Stimulated activated CD8-positive, alpha-beta memory T cell treated with anti-CD3 and anti-CD28 coated beads, Interleukin-15, amount 100 ng/mL, for 48 hours (primary cell): ENCODE measurements around the gene SLC12A9.

ENCODE experiments used
- DNase-seq, 2 donors: peaks; one replicate each; pipeline ENCODE4 v3.0.0-alpha.2; 2020; ENCODE audit warnings: low read depth in 2 of 2

The SLC12A9 gene

DNA sequence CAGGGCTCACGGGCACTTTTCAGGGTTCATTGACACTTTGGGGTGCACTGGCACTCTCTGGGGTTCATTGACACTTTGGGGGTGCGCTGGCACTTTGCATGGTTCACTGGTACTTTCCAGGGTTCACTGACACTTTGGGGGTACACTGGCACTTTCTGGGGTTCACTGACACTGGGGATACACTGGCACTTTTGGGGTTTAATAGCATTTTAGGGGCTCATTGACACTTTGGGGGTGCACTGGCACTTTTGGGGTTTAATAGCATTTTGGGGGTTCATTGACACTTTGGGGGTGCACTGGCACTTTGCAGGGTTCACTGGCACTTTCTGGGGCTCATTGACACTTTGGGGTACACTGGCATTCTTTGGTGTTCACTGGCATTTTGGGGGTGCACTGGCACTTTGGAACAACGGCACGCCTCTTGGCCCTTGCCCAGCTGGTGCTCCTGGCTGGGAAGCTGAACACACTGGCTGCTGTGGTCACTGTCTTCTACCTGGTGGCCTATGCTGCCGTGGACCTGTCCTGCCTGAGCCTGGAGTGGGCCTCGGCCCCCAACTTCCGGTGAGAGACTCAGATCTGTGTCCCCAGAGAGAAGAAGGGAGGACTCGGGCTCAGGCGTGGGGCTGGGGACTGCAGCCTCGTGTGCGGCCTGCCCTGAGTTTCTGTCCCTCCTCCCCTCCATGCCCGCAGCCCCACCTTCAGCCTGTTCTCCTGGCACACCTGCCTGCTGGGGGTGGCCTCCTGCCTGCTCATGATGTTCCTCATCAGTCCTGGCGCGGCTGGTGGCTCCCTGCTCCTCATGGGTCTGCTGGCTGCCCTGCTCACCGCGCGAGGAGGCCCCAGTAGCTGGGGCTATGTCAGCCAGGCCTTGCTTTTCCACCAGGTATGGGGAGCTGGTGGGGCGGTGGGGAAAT, 8.4 kb downstream of the SLC12A9 start:
- no peak for DNase-seq

DNA sequence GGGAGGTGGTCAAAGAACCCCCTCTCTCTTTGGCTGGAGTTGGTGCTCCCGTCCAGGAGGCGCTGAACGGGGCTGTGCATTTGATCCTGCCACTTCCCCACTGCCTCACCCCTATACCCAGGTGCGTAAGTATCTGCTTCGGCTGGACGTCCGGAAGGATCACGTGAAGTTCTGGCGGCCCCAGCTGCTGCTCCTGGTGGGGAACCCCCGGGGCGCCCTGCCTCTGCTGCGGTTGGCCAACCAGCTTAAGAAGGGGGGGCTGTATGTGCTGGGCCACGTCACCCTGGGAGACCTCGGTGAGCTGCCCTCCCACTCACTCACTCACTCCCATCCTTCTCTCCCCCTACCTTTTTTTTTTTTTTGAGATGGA, 9.1 kb downstream of the SLC12A9 start:
- DNase-seq = no peak

DNA sequence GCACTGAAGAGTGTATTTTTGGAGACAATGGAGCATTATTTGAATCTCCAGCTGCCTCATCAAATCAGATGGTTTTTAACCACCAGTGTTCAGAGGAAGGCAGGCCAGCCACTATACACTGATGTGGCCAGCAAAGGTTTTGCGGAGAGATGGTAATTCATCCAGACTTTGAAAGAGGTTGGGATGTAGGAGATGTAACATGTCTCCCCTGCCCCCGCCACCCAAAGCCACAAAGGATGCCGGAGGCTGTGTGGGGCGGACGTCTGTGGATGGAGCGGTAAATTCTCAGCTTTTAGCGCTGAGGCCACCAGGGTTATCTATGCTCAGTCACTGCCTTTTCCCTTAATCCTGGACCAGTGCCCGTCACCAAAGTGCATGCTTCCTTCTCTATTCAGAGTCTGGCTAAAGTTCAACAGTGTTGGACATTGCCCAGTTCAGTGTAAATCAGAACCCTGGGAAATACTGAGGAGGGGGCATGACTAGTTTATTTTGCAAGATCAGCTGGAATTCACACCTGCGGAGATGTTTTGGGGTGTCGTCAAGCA, 11.0 kb downstream of the SLC12A9 start:
- no peak for DNase-seq

DNA sequence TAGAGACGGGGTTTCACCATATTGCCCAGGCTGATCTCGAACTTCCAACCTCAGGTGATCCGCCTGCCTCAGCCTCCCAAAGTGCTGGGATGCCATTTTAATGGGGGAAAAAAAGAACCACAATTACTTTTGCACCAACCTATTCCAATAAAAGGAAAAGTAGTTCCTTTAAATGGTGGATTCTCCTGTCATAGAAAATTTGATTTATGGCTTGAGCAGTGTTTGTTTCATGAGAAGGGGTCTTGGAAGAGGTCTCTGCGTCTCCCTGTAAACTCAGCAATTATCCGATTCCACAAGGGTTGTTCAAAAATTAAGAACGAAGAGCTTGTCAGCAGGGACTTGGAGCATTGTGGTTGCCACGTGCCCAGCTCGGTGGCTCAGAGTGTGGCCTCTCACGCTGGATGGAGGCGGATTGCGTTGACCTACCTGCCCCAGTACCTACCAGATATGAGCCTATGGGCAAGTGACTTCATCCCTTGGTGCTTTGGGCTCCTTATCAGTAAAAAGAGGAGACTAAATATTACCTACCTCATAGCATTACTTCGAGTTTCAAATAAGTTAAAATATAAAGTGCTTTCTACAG, 11.8 kb downstream of the SLC12A9 start:
- no peak for DNase-seq

DNA sequence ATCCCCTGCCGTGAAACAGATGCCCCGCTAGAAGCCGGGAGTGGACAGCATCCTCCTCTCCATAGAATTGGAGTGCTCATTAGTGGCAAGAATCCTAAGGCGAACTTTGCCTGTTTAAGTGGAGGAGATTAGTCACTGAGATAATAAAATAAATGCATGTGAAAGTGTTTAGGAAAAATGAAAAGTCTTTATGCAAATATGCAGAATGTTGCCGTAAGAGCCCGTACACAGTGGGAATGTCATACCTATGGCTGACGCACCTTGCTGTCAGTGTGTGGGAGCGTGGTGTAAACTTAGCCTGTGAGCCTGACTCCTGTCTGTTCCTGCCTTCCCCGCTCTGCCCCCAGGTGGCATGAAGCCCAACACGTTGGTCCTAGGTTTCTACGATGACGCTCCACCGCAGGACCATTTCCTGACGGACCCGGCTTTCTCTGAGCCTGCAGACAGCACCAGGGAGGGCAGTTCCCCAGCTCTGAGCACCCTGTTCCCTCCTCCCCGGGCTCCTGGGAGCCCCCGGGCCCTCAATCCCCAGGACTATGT, 12.9 kb downstream of the SLC12A9 start:
- no peak for DNase-seq

DNA sequence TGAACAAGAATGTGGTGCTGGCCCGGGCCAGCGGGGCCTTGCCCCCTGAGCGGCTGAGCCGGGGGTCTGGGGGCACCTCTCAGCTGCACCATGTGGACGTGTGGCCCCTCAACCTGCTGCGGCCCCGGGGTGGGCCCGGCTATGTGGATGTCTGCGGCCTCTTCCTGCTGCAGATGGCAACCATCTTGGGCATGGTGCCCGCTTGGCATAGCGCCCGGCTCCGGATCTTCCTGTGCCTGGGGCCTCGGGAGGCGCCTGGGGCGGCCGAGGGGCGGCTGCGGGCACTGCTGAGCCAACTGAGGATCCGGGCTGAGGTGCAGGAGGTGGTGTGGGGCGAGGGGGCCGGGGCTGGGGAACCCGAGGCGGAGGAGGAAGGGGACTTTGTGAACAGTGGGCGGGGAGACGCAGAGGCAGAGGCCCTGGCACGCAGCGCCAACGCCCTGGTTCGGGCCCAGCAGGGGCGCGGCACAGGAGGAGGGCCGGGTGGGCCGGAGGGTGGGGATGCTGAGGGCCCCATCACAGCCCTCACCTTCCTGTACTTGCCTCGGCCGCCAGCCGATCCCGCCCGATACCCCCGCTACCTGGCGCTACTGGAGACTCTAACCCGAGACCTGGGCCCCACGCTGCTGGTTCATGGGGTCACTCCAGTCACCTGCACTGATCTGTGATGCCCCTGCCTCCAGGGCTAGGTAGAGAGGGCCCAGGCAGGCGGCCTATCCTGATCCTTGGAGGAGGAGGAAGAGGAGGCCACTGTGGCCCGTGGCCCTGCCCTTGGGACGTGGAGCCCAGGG, 13.6 kb downstream of the SLC12A9 start:
- DNase-seq = no peak

DNA sequence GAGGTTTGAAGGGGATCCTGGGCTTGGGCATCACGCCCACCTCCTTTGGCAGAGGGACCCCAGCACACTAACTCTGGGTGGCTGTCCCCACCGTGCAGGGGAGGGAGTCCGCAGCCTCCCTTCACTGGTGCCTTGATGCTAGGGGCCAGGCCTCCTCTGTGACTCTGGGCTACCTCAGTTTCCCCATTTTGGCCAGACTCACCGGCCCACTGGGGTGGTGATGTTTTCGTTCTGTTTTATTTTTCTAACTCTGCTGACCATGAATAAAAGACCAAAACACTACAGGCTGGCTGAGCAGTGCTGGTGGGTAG, 14.2 kb downstream of the SLC12A9 start:
- DNase-seq = no peak

DNA sequence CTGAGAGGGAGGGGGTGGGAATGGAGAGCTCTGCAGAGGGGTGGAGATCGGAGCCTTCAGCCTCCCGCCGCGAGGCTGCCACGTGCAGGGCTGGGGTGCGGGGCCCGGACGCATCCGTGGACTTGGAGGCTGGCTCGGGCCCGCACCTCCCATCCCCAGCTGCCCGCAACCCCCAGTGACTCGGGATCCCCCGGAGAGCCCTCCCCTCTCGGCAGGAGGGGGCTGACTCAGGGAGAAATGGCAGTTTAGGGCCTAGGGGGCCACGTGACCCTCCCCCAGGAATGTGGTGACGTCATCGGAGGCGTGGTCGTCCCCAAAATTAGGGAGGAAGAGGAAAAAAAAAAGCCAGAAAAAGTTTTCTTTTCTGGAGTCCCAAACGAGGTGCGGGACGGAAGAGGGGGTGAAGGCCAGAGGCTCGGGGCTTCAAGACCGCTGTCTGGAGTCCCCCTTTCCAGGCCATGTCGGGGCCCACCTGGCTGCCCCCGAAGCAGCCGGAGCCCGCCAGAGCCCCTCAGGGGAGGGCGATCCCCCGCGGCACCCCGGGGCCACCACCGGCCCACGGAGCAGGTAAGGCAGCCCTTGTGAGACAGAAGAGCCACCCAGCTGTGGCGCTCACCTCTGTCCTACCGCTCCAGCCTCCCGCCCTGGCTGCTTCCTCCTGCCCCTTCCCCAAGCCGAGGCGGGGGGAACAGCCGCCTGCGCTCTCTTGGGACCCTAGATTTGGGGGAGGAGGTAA, 14.7 kb downstream of the SLC12A9 start, which contains the start of gene TRIP6:
Gene TRIP6 (plus strand): TSS at position 348 of the 736 bp plus-strand sequence. CDS start 111 bp downstream, at position 459.
- peak; percentile 57 to 58 for DNase-seq

DNA sequence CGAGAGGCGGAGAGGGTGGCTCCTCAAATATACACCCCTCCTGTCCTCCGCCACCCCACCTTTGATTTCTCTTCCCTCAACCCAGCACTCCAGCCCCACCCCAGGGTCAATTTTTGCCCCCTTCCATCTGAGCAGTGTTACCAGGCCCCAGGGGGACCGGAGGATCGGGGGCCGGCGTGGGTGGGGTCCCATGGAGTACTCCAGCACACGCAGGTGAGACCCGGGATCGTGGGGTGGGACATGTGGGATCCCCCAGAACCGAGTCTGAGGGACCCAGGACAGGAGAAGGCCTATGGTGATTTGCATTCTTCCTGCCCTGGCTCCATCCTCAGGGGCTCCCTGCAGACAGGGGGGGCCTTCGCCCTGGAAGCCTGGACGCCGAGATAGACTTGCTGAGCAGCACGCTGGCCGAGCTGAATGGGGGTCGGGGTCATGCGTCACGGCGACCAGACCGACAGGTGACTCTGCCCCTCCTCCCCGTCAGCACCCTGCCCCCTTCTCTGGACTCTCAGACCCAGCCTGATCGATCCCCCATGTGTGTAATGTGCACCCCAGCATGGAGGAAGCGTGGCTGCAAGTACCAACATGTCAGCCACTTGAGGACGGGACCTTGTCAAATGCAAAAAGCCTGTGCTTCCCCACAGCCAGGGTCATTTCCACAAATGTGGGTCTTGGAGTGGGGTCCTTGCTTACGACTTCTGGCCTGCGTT, 15.4 kb downstream of the SLC12A9 start:
- DNase-seq = no peak

DNA sequence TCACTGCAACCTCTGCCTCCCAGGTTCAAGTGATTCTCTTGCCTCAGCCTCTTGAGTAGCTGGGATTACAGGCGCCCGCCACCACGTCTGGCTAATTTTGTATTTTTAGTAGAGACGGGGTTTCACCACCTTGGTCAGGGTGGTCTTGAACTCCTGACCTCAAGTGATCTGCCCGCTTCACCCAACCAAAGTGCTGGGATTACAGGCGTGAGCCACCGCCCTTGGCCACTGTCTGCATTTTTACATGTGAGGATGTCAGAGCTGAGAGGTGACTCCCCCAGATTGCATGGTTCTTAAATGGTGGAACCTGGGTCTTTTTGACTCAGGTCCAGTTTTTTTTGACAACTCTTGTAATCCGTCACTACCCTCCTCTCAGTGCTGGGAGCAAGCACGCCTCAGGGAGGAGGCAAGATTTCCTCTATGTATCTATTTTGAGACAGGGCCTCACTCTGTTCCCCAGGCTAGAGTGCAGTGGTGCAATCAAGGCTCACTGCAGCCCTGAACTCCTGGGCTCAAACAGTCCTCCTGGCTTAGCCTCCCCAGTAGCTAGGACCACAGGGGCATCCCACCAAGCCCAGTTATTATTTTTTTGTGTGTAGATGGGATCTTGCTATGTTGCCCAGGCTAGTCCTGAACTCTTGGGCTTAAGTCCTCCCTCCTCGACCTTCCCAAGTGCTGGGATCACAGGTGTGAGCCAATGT, 21.2 kb downstream of the SLC12A9 start:
- DNase-seq = no peak

DNA sequence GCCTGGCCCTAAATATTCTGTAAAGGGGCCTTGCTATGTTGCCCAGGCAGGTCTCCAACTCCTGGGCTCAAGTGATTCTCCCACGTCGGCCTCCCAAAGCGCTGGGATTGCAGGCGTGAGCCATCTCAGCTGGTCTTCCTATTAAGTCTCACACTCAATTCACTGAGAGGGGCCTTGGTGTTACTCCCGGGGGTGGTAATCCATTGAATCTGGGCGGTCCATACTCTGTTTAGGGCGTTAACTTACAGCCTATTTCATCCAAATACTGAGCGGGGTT, 21.7 kb downstream of the SLC12A9 start:
- DNase-seq = no peak

DNA sequence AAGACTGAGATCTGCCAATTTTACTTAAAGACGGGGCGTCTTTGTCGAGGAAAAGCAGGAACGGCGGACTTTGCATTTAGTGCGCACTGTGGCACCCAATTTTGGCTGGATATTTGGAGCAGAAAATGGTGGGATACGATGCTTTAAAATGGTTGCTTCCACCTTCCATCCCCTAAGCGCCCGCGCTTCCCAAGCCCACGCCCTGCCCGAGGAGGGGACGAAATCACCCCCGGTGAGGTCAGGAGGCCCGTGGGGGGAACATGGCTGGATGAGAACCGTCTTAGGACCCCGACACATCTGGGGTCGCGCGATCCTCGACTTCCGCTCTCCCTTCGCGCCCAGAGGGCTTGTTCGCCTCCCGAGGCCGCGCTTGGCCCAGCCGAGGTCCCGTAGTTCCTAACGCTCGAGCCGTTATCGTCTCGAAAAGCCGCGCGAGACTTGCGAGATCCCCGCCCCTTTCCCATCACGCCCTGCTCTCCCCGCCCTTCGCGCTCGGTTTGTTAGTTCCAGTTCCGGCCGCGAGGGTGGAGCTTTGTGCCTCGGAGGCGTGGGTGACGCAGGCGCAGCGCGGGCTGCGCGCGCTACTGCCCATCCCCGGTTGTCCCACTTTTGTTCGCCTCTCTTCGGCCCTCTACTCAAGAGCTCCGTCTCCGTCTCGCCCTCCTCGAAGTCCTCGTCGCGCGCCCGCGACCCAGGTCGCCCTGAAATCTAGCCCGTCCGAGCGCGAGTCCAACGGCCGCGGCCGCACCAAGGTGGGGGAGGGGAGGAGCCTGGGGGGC, 22.3 kb downstream of the SLC12A9 start, which contains the start of gene SRRT:
Gene SRRT (plus strand): TSS at position 527 of the 779 bp plus-strand sequence. CDS start 488 bp downstream, outside the sequence.
- peak; percentile 98 for DNase-seq

DNA sequence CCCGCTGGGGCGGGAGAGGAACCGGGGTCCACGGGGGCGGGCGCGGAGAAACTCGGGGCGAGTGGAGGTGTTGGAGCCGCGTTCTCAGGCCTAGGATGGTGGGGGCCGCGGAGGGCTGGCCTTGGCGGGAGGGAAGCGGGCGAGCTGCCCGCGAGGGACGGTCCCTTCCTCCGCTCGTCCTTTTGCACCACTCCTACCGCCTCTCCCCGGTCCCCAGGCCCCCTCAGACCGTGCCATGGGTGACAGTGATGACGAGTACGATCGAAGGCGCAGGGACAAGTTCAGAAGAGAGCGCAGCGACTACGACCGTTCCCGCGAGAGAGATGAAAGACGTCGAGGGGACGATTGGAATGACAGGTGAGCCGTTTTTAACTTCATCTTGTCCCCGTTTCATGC, 22.8 kb downstream of the SLC12A9 start:
- DNase-seq = no peak

DNA sequence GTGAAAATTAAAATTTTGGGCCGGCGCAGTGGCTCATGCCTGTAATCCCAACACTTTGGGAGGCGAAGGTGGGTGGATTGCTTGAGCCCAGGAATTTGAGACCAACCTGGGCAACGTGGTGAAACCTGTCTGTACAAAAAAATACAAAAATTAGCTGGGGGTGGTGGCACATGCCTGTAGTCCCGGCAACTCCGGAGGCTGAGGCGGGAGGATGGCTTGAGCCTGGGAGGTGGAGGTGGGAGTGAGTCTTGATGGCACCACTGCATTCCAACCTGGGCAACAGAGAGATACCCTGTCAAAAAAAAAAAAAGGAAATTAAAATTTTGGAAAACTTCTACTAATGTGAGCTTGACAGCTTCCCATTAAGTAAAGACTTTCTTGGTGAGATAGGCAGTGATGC, 25.5 kb downstream of the SLC12A9 start:
- DNase-seq = no peak

DNA sequence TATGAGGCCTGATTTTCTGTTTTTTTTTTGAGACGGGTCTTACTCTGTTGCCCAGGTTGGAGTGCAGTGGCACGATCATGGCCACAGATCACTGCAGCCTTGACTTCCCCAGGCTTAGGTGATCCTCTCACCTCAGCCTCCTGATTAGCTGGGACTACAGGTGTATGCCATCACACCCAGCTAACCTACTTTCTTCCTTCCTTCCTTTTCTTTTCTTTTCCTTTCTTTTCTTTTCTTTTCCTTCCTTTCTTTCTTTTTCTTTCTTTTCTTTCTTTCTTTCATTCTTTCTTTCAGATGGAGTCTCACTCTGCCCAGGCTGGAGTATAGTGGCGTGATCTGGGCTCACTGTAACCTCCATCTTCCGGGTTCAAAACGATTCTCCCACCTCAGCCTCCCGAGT, 26.2 kb downstream of the SLC12A9 start:
- DNase-seq = no peak

DNA sequence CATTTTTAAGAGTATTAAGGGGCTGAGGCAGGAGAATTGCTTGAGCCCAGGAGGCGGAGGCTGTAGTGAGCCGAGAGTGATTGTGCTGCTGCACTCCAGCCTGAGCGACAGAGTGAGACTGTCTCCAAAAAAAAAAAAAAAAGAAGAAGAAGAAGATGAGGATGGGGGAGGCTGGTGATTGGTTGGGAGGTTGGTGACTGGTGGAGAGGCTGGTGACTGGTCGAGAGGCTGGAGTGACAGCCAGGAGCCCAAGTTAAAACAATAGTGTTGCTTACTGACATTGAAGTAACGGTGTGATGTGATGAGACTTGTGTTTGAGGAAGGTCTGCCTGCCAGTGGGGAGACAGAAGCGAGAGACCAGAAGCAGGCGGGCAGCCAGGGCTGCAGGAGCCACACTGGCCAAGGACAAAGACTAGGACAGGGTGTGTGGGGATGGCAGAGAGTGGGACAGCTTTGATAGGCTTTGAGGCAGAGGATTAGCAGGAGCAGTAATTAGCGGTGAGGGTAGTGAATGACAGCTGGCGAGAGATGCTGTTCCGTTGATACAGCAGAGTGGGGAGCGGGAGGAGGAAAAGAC, 27.3 kb downstream of the SLC12A9 start:
- DNase-seq = no peak

DNA sequence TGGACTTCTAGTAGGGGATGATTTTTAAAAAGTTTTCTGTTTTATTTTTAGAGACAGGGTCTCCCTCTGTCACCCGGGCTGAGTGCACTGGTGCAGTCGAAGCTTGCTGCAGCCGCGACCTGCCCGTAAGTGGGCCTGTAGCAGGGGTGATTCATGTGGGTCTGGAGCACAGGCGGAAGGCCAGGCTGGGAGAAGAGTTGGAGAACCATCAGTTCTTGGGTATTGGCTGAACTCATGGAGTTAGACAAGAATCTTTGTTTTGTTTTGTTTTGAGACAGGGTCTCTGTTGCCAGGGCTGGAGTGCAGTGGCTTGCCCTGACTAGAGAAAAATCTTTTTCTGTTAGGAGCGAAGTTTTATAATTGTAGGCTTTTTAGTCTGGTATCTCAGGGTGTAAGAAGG, 28.1 kb downstream of the SLC12A9 start:
- no peak for DNase-seq

DNA sequence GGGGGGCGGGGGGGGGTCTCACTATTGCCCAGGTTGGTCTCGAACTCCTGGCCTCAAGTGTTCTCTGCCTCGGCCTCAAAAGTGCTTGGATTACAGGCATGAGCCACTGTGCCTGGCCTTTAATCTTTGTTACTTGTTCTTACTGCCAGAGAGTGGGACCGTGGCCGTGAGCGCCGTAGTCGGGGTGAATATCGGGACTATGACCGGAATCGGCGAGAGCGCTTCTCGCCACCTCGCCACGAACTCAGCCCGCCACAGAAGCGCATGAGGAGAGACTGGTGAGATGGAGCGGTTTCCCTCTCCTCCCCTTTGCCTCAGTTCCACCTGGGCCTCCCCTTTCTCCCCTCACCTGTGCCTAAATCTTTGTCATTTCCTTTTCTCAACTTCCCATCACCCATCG, 28.6 kb downstream of the SLC12A9 start:
- no peak for DNase-seq

DNA sequence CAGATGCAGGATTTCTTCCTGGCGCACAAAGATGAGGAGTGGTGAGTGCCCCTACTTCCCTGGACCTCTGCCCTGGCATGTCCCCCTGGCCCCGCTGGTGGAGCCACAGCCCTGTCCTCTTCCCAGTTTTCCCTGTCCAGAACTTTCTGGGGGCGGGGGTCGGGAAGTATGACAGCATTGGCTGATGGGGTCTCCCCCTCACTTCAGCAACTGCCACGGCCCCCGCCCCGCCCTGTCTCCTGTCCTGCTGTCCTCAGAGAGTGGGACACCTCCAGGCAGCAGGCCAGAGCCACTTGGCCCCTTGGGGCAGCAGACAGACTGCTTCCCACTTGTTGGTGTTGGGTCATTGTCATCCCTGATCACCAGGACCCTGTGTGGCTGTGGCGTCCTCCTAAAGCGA, 29.7 kb downstream of the SLC12A9 start:
- no peak for DNase-seq
